RWPE1 (cell line): ENCODE measurements around the gene DAGLB.
A peak's percentile ranks its signal among the peaks of the same experiment; 100 is the strongest.
"Not testable (repeated sequence)": the region's sequence is repeated elsewhere in the genome, so short reads cannot be mapped to it uniquely, and the experiment has no call there.

Experiments
- CTCF ChIA-PET: fragments of 350-600 bp; sonication (Branson Sonifier 250); formaldehyde crosslinking; extraction: SDS; loops from one replicate; lab custom pipeline; 2021; lab: Yijun Ruan, JAX
- POLR2A ChIA-PET: fragments of 400-600 bp; formaldehyde crosslinking; extraction: SDS; loops from one replicate; lab custom pipeline; 2020; ENCODE audit warnings: antibody characterized with exemption; ENCODE audit not compliant: low non-redundant PET; lab: Yijun Ruan, JAX
- DNase-seq: peaks from one replicate; pipeline ENCODE4 v3.0.0; 2012; ENCODE audit warnings: low spot score
- H3K27ac ChIP-seq: fragments of 450-650 bp; 2 replicates; pipeline ENCODE4 v1.5.1; 2017
- TF ChIP-seq, protein P1 (sequence below): fragments of 450-650 bp; conservative IDR thresholded peaks from 2 replicates; pipeline ENCODE4 v1.5.1; 2017; ENCODE audit warnings: low read depth, mild to moderate bottlenecking

DAGLB gene

DNA sequence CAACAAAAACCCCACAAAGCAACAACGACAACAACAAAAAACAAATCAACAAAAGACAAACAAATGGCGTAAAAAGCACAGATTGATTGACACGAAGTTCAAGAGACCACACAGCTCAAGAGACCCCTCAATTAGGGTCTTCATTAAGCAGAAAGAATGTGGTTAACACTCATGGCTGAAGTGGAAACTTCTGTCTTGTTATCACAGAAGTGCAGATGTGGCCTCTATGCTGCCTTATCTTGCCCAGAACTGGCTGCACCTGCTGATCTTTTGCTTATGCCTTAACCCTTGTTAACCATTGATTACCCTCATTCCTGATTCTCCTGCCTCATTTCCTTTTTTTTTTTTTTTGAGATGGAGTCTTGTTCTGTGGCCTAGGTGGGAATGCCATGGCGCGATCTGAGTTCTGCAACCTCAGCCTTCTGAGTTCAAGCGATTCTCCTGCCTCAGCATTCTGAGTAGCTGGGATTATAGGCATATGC is 3.5 kb upstream of the DAGLB start:
- POLR2A ChIA-PET = no interaction called here
- H3K27ac ChIP-seq = peak overlapping the region; percentile 66
- TF ChIP-seq, protein P1, sequence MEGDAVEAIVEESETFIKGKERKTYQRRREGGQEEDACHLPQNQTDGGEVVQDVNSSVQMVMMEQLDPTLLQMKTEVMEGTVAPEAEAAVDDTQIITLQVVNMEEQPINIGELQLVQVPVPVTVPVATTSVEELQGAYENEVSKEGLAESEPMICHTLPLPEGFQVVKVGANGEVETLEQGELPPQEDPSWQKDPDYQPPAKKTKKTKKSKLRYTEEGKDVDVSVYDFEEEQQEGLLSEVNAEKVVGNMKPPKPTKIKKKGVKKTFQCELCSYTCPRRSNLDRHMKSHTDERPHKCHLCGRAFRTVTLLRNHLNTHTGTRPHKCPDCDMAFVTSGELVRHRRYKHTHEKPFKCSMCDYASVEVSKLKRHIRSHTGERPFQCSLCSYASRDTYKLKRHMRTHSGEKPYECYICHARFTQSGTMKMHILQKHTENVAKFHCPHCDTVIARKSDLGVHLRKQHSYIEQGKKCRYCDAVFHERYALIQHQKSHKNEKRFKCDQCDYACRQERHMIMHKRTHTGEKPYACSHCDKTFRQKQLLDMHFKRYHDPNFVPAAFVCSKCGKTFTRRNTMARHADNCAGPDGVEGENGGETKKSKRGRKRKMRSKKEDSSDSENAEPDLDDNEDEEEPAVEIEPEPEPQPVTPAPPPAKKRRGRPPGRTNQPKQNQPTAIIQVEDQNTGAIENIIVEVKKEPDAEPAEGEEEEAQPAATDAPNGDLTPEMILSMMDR = no peak
- CTCF ChIA-PET = interaction anchor here (0.7 kb wide), 1 partner anchor 64 kb away, joined by 3 read pairs; no protein-coding TSS in a partner anchor
- DNase-seq = no peak

DNA sequence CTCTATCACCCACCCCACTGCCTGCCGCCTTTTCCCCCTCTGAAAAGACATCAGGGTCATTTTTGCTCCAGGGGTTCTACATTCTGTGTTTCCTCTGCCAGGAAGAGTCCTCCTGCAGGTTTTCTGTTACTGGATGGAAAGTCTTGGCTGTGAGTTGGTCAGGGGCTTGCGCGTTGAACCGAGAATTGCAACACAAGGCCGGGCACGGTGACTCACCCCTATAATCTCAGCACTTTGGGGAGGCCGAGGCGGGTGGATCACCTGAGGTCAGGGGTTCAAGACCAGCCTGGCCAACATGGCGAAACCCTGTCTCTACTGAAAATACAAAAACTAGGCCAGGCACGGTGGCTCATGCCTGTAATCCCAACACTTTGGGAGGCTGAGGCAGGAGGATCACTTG is 2.8 kb upstream of the DAGLB start:
- H3K27ac ChIP-seq, POLR2A ChIA-PET, DNase-seq: not testable (repeated sequence)
- CTCF ChIA-PET = interaction anchor here (0.7 kb wide), 1 partner anchor 64 kb away, joined by 3 read pairs; no protein-coding TSS in a partner anchor

DNA sequence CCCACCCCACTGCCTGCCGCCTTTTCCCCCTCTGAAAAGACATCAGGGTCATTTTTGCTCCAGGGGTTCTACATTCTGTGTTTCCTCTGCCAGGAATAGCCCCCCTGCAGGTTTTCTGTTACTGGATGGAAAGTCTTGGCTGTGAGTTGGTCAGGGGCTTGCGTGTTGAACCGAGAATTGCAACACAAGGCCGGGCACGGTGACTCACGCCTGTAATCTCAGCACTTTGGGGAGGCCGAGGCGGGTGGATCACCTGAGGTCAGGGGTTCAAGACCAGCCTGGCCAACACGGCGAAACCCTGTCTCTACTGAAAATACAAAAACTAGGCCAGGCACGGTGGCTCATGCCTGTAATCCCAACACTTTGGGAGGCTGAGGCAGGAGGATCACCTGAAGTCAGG is 2.1 kb upstream of the DAGLB start:
- CTCF ChIA-PET, H3K27ac ChIP-seq, DNase-seq, POLR2A ChIA-PET: not testable (repeated sequence)

GRCh38 chr7:6448943-6449543 is 1.3 kb upstream of the DAGLB start:
- DNase-seq = no peak
- H3K27ac ChIP-seq = peak overlapping the region; percentile 96
- ChIA-PET CTCF (no interaction called here), POLR2A (no interaction called here)
- TF ChIP-seq, protein P1 = no peak

DNA sequence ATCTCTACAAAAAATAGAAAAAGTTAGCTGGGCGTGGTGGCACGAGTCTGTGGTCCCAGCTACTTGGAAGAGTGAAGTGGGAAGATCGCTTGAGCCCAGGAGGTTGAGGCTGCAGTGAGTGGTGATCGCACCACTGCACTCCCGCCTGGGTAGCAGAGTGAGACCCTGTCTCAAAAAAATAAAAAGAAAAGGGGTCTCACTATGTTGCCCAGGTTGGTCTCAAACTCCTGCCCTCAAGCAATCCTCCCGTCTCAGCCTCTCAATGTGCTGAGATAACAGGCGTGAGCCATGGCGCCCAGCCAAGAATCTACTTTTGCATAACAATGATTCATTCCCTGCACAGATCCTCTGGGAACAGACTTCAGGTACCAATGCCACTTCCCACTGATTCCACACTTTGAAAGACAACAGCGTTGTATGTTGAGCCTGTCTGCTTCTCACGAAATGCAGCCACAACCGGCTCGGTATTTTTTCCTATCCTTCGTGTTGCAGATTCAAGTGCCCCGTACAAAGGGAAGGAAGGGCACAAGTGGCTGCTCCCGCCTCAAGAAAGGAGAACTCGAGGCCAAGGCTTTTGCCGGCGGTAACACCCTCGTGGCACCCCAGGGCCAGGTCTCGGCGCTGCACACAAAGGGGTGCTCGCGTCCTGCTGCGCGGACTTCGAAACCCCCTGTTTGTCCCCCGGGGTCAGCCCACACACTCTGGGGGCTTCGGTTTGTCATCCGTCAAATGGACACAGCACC is 745 bp downstream of the DAGLB start:
- POLR2A ChIA-PET = no interaction called here
- DNase-seq = peak; percentile 80

DNA sequence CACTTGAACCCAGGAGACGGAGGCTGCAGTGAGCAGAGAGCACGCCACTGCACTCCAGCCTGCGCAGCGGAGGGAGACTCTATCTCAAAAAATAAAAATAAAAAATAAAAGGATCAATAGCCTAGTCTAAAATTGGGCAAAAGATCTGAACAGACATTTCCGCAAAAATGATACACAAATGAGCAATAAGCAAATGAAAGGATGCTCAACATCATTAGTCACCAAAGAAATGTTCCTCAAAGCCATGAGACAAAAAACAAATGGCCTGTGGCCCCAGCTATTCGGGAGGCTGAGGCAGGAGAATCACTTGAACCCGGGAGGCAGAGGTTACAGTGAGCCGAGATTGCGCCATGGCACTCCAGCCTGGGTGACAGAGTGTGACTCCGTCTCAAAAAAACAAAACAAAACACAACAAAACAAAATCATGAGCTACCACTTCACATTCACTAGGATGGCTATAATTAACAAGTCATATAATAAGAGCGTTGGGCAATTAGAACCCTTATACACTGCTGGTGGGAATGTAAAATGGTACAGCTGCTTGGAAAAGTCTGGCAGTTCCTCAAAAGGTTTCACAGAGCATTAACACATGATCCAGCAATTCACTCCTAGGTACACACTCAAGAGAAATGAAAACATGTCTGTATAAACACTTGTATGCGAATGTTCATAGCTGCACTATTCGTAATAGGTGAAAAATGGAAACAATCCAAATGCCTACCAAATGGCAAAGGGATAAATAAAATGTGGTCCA is 3.1 kb downstream of the DAGLB start:
- H3K27ac ChIP-seq = peak overlapping the region; percentile 76
- TF ChIP-seq, protein P1 = no peak
- no peak for DNase-seq
- ChIA-PET POLR2A (no interaction called here), CTCF (interaction anchor here (0.6 kb wide), 1 partner anchor 16 kb away, joined by 4 read pairs; no protein-coding TSS in a partner anchor)

More for the DNA sequence above, 745 bp downstream of the DAGLB start:
- peak overlapping the region; percentile 96 for H3K27ac ChIP-seq
- CTCF ChIA-PET = interaction anchor here (0.7 kb wide), 1 partner anchor 283 kb away, joined by 3 read pairs; no protein-coding TSS in a partner anchor
- TF ChIP-seq, protein P1 = no peak

DNA sequence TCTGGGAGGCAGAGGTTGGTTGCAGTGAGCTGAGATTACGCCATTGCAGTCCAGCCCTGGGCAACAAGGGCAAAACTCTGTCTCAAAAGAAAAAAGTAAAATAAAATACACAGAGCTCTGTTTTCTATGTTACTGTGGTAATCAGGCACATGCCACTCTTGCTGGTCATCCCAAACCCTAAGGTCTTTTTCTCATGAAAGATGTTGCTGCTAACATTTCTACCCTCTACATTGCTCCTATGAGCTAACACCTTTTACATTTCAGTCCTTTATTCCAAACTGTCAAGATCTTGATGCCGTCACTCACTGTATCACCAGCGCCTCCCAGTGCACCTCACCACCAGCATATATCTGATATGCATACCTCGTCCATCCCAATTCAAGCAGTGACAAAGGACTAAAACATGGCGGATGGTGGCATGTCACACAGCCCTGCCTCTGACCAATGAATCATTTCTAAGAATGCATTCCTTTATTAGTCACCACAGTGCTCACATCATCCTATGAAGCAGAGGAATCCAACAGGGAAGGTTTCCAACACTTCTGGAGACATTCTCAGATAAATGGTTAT is 4.3 kb downstream of the DAGLB start:
- ChIA-PET CTCF (interaction anchor here (0.6 kb wide), 1 partner anchor 25 kb away, joined by 6 read pairs; no protein-coding TSS in a partner anchor), POLR2A (no interaction called here)
- TF ChIP-seq, protein P1 = no peak
- peak; percentile 72 for DNase-seq
- H3K27ac ChIP-seq = peak overlapping the region; percentile 76
